ENCODE results near the gene AP4E1. TPM values are rescaled to one million over a fixed set of nuclear protein-coding genes. Genes with fewer than 3 reads are reported as not detected.

The AP4E1 gene
- total and polyA plus RNA-seq, 2 of the 4 experiments (the other 2 are of a cell fraction) = 3.1 to 6.8 TPM

GRCh38 chr15:50938525-50938924, 30.0 kb downstream of the AP4E1 start:
- H3K9me3 ChIP-seq (ENCODE audit: control insufficient read depth, insufficient read depth, low read length) = no peaks in the 10 kb centered on the region
- BruUV-seq (replicated peaks) = no TSS peak

More at GRCh38 chr15:50938525-50938924, 30.0 kb downstream of the AP4E1 start:
- intact Hi-C loops (cut with micrococcal nuclease) (no loop called here), in situ Hi-C loops (cut with MboI; ENCODE audit: low sequenced_read_pairs) (no loop called here), dilution Hi-C loops (cut with HindIII; ENCODE audit: low sequenced_read_pairs, unreplicated experiment) (no loop called here)
- Histone ChIP-seq H2BK20ac (ENCODE audit: low read depth, low read length) (no peak overlapping the region), H3K36me3 (ENCODE audit: control insufficient read depth, insufficient read depth, low read length) (peaks cover 9% of the 10 kb centered on the region), H3K4me1 (ENCODE audit: control insufficient read depth, insufficient read depth, low read length) (0 out of 2 replicates have a peak, but pooled peaks cover 2% of the 10 kb centered on the region), H3K79me1 (ENCODE audit: low read depth in 1 of 2, low read length in 2 of 2) (no peaks in the 10 kb centered on the region; a peak in 1 of 4 replicates), H3K56ac (ENCODE audit: extremely low read depth, insufficient read depth, low read length) (no peak overlapping the region), H2AK5ac (ENCODE audit: low read depth, low read length) (no peak overlapping the region), H3K9ac (ENCODE audit: low read depth, low read length) (no peak overlapping the region), H3K14ac (replicated peaks; ENCODE audit: low read depth, low read length) (no peak overlapping the region), H2AK9ac (replicated peaks; ENCODE audit: low read depth, low read length, poor library complexity) (no peak overlapping the region), H4K5ac (ENCODE audit: low read depth, low read length) (no peak overlapping the region), H3K18ac (ENCODE audit: low read depth, low read length) (no peak overlapping the region), H2AFZ (replicated peaks; ENCODE audit: low read length, poor library complexity) (no peak overlapping the region), H2BK5ac (ENCODE audit: low read depth, low read length, poor library complexity, severe bottlenecking) (no peak overlapping the region), H3K9me1 (ENCODE audit: insufficient read depth, low read length) (0 out of 2 replicates have a peak, but pooled peaks cover 3% of the 10 kb centered on the region), H2BK15ac (ENCODE audit: low read depth, low read length) (no peak overlapping the region), H3K4me3 (ENCODE audit: insufficient read depth, low read depth, low read length) (no peak overlapping the region), H4K91ac (ENCODE audit: insufficient read depth, low read depth, low read length) (no peak overlapping the region), H3K23ac (ENCODE audit: low read depth, low read length) (no peak overlapping the region), H4K20me1 (ENCODE audit: insufficient read depth, low read length) (no peaks in the 10 kb centered on the region), H3K4ac (ENCODE audit: low read depth, low read length) (no peak overlapping the region), H3K27me3 (ENCODE audit: control insufficient read depth, insufficient read depth, low read length) (no peaks in the 10 kb centered on the region), H4K8ac (ENCODE audit: low read depth in 2 of 2, low read length in 2 of 2) (no peak overlapping the region), H2BK120ac (ENCODE audit: low read depth, low read length) (no peak overlapping the region), H3K27ac (ENCODE audit: insufficient read depth, low read length) (no peak overlapping the region), H3K4me2 (ENCODE audit: low read depth, low read length) (no peak overlapping the region)
- no CpG with 5 or more reads among the region's 4 CpGs for WGBS, 2 experiments (ENCODE audit: extremely low coverage in 2 of 2, insufficient read length in 1 of 2)
- no peak for DNase-seq
- no peak for ATAC-seq (ENCODE audit: low read depth)
- TF ChIP-seq CEBPB (IDR thresholded peaks at IDR 0.05; ENCODE audit: low read depth, low read length) (no peak), ELK1 (IDR thresholded peaks at IDR 0.05; ENCODE audit: borderline replicate concordance, low read depth, low read length) (no peak), RAD21 (IDR thresholded peaks at IDR 0.05; ENCODE audit: low read length) (no peak), POLR2A (IDR thresholded peaks at IDR 0.05; ENCODE audit: low read depth, low read length) (no peak), CTCF (conservative IDR thresholded peaks at IDR 0.05; ENCODE audit: low read depth, low read length) (no peak), RFX5 (IDR thresholded peaks at IDR 0.05; ENCODE audit: low read depth, low read length) (no peak), FOS (IDR thresholded peaks at IDR 0.05; ENCODE audit: low read depth, low read length) (no peak)
- ChIA-PET POLR2A (ENCODE audit: unreplicated experiment) (no interaction called here), CTCF (no interaction called here)

All from IMR-90 (cell line).